HG03103 (cell line): ENCODE measurements around the gene HNRNPUL2.

Experiments used
- ATAC-seq: cut with Tn5 transposase; IDR thresholded peaks from one replicate; pipeline ENCODE4 v1.9.1; 2021; ENCODE audit warnings: low read depth; ENCODE audit not compliant: unreplicated experiment

Gene HNRNPUL2

DNA sequence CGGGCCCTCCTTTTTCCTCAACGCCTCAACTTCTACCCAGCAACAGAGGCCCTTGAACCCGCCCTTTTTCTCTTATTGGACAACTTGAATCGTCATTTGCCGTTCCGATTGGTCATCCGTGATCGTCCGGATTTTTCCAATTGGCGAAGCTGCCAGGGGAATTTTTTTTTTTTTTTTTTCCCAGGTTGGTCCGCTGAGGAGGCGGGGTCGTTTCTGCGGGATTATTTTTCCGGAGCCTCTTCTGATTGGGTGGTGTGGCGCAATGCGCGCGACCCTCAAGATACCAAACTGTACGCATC, 564 bp upstream of the HNRNPUL2 start:
- ATAC-seq = peak; percentile 33

DNA sequence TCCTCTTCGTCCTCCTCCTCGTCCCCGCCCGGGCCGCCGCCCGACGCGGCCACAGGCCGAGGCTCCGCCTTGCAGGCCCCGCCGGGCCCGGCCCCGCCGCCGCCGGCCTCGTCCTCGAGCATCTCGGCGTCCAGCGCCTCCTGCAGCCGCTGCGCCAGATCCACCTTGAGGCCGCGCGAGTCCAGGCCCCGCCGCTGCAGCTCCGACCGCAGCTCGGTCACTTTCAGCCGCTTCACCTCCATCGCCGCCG, 417 bp downstream of the HNRNPUL2 start:
- ATAC-seq = peak; percentile 9

DNA sequence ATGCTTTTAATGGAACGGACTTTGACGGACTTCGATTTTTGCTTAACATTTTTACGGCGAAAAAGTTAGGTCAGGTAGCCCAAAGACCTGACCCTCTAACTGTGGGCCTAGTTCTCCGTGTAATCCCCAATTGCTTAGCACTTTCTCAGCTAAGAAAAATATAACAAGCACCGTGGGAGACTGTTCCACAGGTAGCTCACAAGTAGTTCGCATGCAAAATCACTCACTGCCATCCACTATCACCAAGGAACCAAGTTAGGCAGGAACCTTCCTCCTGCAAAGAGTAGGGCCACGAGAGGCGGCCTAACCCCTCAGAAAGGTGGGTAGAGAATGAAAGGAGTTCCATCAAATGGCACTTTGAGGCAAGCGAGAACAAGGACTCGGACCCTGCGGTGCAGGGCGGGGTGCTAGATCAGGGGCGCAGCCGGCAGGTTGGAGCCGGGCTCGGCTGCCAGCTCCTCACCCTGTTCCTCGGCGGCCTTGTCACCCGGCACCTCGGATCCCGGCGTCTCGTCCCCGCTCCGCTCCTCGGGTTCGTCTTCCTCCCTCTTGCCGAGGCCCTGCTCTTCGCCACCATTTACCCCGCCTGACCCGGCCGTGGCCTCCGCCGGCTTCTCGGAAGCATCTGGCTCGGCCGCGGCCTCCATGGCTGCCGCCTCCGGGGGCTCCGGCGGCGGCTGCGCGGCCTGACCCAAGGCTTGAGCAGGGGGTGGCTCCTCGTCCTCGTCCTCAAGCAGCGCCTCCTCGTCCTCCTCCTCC, 922 bp downstream of the HNRNPUL2 start:
- ATAC-seq = no peak

DNA sequence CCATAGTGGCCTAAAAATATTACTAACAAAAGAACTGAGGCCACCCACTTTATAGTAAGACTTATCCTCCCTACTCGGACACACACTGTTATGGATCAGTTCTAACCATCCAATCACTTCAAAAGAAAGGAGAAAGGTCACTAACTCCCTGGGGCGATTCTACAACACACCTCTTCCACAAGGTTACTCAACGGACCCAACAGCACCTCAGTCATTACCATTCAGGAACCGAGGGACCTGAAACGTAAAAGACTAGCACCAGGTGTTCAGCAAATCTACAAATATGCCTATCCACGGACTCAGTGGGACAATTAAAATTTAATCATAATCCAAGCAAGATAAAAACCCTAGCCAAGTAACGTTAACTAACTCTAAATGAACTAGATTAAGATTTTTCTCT, 1.6 kb downstream of the HNRNPUL2 start:
- ATAC-seq = no peak

DNA sequence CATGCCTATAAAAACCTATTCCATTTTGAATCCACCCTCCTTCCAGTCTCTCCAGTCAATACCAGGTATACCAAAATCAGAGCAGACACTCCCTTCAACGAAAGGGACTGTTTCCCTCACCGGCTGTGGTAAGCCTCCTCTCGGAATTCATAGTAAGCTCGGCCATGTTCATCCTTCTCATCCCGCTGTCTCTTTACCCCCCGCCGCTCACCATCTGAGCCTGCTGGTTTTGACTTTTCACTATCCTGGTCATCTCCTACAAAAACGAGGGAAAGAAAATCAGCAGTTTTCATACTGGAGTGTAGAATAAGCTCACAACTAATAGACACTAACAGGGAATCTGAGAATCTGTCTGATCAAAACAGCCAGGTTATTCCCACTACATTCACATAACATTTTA, 3.1 kb downstream of the HNRNPUL2 start:
- no peak for ATAC-seq

DNA sequence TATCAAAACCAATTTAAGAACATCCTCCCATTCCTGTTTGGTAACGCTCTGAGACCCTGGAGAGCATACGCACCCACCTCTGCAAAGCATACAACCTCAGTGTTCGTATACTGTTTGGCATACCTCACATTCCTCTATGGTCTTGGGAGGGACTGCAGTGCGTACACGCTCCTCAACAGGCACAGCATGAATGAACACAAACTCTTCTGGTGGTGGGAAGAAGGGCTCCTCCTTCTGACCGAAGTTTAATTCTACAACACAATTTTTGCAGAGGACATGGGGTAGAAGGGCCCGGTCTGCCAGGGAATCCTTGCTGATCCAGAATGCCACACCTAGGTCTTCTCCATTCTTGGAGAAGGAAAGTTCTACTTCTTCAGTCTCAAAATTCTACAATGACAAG, 5.3 kb downstream of the HNRNPUL2 start:
- ATAC-seq = no peak

DNA sequence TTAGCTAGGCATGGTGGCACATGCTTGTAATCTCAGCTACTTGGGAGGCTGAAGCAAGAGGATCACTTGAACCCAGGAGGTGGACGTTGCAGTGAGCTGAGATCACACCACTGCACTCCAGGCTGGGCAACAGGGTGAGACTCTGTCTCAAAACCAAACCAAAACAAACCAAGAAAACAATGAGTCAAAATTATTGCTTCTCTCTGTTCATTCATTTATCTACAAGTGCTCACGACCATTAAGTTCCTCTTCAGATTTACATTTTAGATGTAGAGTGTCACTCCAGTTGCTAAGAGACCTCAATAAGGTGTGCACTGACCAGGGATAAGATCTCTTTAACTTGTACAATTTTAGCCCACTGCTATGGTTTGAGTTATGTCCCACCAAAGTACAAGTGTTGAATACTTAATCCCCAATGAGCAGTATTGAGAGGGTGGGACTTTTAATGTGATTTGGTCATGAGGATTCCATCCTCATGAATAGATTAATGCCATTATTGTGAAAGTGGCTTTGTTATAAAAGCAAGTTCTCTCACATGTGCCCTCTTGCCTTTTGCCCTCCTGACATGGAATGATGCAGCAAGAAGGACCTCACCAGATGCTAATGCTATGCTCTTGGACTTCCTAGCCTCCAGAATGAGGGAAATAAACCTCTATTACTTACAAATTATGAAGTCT, 7.8 kb downstream of the HNRNPUL2 start:
- ATAC-seq = no peak

DNA sequence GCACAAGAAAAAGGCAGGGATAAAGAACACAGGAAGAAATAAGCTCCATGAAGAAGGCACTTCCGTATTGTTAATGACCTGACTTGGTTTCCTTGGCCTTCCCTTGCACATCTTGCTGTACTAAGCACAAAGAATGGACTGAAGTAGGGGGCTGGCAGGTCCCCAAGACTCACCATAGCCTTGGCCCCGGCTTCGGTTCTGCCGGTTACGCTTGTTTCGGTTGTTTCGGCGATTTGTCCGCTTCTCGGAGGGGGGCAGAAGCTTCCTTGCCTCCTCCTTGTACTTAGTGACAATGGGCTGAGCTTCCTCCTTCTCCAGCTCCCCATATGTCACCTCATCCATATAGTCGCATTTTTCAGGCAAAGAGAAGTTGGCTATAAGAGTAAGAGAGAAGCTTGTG, 10.4 kb downstream of the HNRNPUL2 start:
- no peak for ATAC-seq

DNA sequence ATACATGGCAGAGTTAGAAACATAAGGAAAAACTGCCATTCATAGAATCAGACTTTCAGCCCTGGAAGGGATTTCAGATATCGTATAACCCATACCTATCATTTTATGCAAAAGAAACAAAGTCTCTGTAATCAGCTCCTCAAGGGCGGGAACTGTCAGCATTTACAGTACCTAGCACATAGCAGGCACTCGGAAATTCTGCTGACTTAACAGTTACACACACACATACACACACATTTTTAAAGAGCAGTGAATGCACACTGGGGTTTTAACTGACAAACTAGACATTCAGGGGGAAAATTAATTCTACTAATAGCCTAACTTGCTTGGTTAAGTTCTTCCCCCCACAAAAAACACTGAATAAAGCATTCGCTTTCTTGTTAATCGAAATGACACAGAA, 11.1 kb downstream of the HNRNPUL2 start:
- ATAC-seq = no peak

DNA sequence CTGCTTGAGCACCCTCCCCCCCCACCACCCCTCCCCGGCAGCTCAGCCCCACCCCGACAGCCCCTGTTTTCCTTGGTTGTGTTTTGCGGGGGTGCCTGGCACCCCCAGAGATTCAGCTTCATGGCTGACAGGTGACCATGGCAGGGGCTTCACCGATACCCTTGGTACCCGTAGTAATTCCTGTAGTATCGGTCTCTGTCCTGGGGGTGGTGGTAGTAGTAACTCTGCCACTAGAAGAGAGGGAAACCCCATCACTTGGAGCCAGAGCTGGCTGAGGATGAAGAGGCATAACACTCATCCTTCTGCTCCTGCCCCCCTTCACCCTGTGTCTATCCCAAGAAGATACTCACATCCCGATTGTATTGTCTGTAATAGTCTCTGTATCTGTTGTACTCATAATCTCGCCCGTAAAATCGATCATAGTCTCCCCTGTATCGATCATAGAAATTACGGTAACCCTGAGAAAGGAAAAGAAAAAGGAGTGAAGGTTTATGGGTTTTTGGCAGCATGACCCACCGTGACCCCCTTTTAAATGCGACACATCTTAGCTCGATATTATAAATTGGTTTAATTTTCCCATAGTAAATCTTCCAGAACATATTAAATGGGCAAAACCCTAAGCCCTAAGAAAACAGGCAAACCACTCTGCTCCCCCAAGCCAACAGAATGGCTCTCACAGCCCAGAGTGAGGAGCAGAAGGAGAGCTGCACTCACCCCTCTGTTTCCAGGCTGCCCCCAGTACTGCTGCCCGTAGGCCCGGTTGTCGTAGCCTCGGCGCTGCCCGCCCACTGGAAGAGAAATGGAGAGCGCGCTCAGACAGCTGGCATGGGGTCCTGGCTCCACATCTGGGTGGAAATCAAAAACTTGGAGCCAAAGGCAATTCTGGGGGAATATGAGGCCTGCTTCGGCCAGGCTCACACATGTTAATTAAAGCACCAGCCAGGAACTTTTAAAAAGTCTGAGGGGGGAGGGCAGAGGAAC, 11.8 kb downstream of the HNRNPUL2 start:
- no peak for ATAC-seq

DNA sequence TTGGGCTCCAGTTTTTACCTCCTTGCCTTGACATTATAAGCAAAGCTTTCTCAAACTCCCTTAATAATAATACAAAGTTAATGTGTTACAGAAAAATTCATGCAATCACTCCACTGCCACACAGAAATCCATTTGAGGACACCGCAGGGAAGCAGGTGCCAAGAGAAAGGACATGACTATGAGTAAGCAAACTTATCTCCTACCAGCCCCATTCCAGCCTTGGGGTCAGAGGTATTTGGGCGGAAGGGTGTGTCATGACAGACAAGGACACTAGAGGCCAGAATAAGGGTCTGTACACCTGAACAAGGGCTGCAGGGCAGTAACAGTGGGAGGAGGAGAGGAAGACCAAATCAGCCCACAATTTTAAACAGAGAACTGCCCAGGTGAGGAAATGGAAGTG, 13.9 kb downstream of the HNRNPUL2 start:
- no peak for ATAC-seq

DNA sequence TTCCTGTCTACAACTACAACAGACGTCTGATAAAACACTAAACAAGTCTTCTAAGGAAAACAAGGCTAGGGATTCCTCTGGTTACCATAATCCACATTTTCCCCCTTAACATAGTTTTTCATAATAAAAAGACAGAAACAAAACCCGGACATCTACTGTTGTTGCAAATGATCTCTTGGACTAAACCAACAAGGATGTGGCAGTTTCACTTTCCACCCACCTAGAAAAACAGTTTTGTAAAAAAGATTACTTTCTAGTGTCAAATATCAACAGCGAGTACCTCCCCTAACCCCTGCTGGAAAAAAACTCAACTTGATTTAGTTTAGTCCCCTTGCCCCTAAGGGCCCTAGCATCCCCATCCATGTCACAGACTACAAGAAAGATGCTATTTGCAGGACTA, 14.4 kb downstream of the HNRNPUL2 start:
- ATAC-seq = no peak

DNA sequence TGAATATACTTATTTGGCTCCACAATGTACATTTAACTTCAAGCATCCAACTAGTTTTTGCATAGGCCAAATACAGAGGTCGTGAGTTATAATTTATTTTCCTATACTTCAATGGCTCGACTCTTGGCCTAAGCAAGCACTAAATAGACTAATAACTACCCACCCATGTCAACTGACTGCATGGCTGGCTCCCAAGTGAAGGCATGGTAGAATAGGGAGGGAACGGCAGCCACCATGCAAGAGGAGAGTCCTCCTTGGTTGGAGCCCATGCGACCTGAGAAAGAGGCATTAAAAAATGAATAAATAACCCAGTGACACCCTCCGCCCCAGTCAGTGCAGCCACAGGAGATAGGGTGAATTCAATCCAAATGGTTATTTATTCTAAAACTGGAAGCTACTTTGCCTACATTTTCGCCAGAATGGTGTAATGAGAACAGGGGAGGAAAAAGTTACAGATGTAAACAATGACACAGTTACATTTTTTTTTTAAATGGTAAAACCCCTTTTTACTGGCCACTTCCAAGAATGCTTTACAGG, 14.9 kb downstream of the HNRNPUL2 start:
- no peak for ATAC-seq

DNA sequence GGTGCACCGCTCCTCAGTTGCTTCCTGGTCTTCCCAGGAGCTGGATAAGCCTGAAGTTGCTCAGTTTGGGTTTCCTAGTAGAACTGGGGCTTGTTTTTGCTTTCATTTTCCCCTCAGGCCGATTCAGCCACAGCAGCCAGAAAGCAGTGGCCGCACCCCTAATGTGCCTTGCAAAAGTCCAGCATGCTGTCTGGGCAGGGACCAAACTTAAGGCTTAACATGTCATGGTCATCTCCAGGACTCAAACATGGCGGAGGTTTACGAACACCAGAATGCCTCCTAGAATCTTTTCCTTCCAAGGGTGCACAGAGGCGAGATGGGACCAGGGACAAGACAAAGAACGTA, 17.3 kb downstream of the HNRNPUL2 start:
- ATAC-seq = no peak

DNA sequence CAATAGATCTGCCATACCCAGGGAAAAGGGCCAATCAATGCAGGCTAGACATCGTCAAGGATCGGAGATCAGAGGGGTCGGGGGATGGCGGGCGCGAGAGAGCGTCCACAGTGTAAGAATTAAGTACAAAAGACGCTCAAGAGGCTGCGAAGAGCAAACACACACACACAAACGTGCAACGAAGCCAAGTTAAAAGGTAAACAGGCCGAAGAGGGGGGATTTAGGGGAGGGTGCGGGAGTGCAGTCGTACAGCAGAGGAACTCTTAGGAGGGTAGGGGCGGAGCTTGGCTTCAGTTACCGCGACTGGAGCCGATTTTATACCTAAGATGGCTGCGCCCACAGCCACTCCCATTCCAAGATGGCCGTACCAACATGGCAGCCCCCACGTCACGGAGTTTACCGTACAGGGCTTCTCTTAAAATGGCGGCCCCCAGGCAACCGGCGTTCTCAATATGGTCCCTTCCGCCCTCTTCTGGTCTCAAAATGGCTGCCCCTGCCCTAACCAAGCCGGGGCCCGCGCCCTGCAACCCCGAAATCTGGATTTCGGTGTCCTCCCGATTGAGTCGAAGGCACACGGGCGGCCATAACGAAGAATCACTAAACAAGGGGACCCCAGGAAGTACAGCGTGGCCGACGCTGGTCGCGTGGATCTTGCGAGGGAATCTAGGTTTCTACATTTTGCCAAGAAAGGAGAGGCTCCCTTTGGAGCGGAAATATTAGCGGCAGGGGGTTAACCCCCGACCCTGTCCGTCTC, 17.8 kb downstream of the HNRNPUL2 start:
- peak; percentile 56 for ATAC-seq

DNA sequence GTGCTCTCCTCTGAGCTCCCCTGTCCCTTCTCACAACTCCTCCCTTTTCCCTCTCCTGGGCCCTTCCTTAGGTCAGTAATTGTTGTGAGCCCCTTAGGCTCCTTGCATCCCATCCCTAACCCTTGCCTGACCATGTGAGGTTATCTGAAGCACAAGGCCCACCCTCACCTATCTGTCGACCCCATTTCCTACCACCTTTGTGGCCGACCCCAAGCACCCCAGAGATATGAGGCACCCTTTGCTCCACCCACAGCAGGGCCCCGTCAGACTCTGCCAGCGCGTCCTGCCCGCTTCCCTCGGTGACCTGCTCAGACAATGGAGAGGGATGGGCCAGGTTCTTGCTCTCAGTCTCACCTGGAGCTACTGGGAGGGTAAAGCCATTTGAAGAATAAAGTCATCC, 18.5 kb downstream of the HNRNPUL2 start:
- ATAC-seq = no peak

DNA sequence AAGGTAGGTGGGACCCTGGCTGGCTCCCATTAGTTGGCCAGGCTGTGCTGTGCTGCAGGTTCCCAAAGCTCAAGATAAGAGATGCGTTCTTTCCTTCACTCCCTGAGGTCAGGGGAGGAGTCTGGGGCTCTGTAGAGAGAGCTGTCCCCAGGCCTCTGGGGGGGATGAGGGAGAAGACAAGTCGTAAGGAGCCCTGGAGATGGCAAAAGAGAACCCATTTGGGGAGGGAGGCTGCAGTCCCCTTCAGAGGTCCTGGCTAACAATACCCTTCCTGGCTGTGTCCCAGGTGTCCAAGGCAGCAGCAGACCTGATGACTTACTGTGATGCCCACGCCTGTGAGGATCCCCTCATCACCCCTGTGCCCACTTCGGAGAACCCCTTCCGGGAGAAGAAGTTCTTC, 18.9 kb downstream of the HNRNPUL2 start:
- ATAC-seq = no peak

DNA sequence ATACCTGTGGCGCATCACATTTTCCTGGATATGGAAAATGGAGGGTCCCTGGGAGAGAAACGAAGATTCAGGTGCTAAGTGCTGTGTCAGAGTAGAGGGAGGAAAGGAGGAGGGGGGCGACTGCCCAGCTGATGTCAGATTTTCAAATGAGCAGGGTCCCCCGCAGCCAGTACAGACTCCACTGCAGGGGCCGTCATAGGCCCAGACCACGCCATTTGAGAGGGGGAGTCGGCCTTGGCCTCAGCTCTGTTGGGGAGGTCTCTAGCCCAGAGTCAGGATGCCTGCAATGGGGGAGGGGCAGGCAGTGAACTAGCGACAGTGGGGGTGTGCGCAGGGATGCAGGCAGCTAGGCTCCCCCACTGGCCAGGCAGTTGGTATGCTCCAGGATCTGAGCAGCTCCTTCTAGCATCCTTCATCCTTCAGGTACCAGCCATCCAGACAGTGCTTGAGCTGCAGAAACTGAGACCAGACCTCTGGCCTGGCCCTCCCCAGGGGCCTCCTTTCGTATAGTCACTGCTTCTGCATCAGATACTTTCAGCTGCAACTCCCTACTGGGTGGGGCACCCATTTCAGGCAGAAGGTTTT, 19.9 kb downstream of the HNRNPUL2 start, which contains the start of the genes BSCL2 and GNG3:
TSS of gene BSCL2 (minus strand) at position 148 of the 585 bp plus-strand sequence. CDS start 229 bp downstream, outside the sequence.
TSS of gene GNG3 (plus strand) at position 400 of the 585 bp plus-strand sequence. CDS start 620 bp downstream, outside the sequence.
- ATAC-seq = no peak

DNA sequence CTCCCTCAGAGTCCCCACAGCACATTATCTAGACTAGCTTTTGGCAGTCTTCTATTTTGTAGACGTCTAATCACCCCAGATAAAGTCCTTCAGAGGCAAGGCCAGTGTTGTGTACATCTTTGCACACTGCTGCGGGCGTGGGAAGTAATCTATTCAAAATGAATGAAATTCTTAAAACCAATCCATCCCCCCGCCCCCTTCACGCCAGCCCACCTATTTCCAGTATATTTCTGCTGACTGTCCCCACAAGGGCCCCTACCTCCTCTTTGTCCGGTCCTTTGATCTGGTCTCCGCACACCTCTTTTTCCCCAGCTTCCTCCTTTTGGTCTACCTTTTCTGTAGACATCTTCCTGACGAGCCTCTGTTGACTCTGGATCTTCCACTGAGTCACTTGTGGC, 20.4 kb downstream of the HNRNPUL2 start:
- ATAC-seq = no peak
